Loucy (cell line): ENCODE measurements around the gene SLC46A3.

Experiments used
- H2AFZ ChIP-seq: fragments of 200-600 bp; sonication (generic); 2 replicates; pipeline ENCODE4 v1.6.0; 2016; ENCODE audit warnings: antibody characterized with exemption, mild to moderate bottlenecking, low read length, moderate library complexity
- H3F3A ChIP-seq: fragments of 200-600 bp; 2 replicates; pipeline ENCODE4 v1.6.0; 2016; ENCODE audit warnings: antibody characterized with exemption, low read depth, mild to moderate bottlenecking
- H3K27me3 ChIP-seq: fragments of 200-600 bp; sonication (generic); 2 replicates; pipeline ENCODE4 v1.6.1; 2014; ENCODE audit warnings: low read length, mild to moderate bottlenecking; ENCODE audit not compliant: insufficient read depth, poor library complexity, severe bottlenecking
- H3K36me3 ChIP-seq: fragments of 200-600 bp; sonication (generic); 2 replicates; pipeline ENCODE4 v1.6.1; 2016; ENCODE audit warnings: low read length; ENCODE audit not compliant: insufficient read depth
- H3K4me1 ChIP-seq: fragments of 200-600 bp; sonication (generic); 2 replicates; pipeline ENCODE4 v1.5.1; 2014; ENCODE audit warnings: low read length, mild to moderate bottlenecking; ENCODE audit not compliant: insufficient read depth, poor library complexity, severe bottlenecking
- H3K4me2 ChIP-seq: fragments of 200-600 bp; sonication (generic); 2 replicates; pipeline ENCODE4 v1.6.0; 2014; ENCODE audit warnings: antibody characterized with exemption, low read length, low read depth, mild to moderate bottlenecking; ENCODE audit not compliant: poor library complexity, severe bottlenecking
- H3K4me3 ChIP-seq: fragments of 200-600 bp; sonication (generic); 2 replicates; pipeline ENCODE4 v1.5.1; 2014; ENCODE audit warnings: low read length, mild to moderate bottlenecking, mixed read lengths; ENCODE audit not compliant: poor library complexity, severe bottlenecking
- H3K79me2 ChIP-seq: fragments of 200-600 bp; sonication (generic); 2 replicates; pipeline ENCODE4 v1.6.1; 2014; ENCODE audit warnings: low read length; ENCODE audit not compliant: insufficient read depth
- H3K9ac ChIP-seq: fragments of 200-600 bp; sonication (generic); 2 replicates; pipeline ENCODE4 v1.6.0; 2014; ENCODE audit warnings: mild to moderate bottlenecking, low read depth, low read length, moderate library complexity; ENCODE audit not compliant: poor library complexity, severe bottlenecking
- H3K9me2 ChIP-seq: fragments of 200-600 bp; sonication (generic); replicated peaks from 2 replicates; pipeline ENCODE4 v1.6.1; 2016; ENCODE audit warnings: low read depth, low read length, mixed read lengths
- H3K9me3 ChIP-seq: fragments of 200-600 bp; sonication (generic); 2 replicates; pipeline ENCODE4 v1.6.1; 2014; ENCODE audit warnings: mild to moderate bottlenecking, antibody characterized with exemption, low read length, low read depth; ENCODE audit not compliant: insufficient read depth
- H4K20me1 ChIP-seq: fragments of 200-600 bp; sonication (generic); 2 replicates; pipeline ENCODE4 v1.6.0; 2014; ENCODE audit warnings: antibody characterized with exemption, low read length, mild to moderate bottlenecking; ENCODE audit not compliant: insufficient read depth, poor library complexity, severe bottlenecking
- CTCF ChIP-seq: fragments of 200-600 bp; sonication (generic); conservative IDR thresholded peaks from 2 replicates; pipeline ENCODE4 v1.5.1; 2014; ENCODE audit warnings: mild to moderate bottlenecking, antibody characterized with exemption, low read length
- EZH2phosphoT487 ChIP-seq: fragments of 200-600 bp; IDR thresholded peaks from 2 replicates; pipeline ENCODE4 v1.6.1; 2018; ENCODE audit warnings: antibody characterized with exemption, mild to moderate bottlenecking, moderate library complexity, borderline replicate concordance

Gene SLC46A3

DNA sequence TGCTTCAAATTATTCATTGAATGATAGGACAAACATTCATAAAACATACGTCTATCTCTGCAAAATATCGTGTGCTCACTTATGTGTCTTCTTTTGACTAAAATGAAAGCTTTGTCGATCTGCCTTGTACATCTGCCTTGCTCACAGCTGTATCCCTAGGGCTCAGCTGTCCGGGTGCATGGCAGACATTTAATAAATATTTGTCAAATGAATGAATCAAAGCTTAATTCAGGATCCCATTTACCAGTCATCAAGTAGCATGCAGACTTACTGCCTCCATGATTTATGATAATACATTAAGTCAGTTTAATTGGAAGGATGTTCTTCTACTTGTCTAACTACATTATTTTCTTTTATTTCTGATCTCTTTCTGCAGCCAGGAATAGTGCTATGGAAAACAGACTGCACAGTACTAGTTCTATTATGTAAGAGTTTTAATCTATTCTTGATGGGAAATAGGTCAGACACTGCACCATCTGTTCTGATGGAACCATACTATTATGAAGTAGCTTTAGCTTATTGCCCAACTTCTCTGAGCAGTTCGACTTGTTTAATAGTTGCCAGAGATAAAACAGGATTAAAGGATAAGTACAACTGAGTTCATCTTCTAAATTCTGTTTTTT lies 13.2 kb downstream of the SLC46A3 start:
- no peak overlapping the region for H3K4me3 ChIP-seq
- TF ChIP-seq CTCF (no peak), EZH2phosphoT487 (no peak)

GRCh38 chr13:28704919-28705318 lies 13.9 kb downstream of the SLC46A3 start:
- no peaks in the 10 kb centered on the region for H3K9me2 ChIP-seq
- no peak overlapping the region for H2AFZ ChIP-seq
- H3K27me3 ChIP-seq, result no peaks in the 10 kb centered on the region
- TF ChIP-seq EZH2phosphoT487, result no peak
- no peak for TF ChIP-seq CTCF
- no peaks in the 10 kb centered on the region for H3K9me3 ChIP-seq
- no peak overlapping the region for H3K4me3 ChIP-seq
- H3K36me3 ChIP-seq, result peaks cover 8% of the 10 kb centered on the region; the same call in 1 of the 2 replicates
- H4K20me1 ChIP-seq, result no peaks in the 10 kb centered on the region
- H3K9ac ChIP-seq, result no peak overlapping the region
- H3F3A ChIP-seq, result peaks cover 7% of the 10 kb centered on the region; the same call in 1 of the 2 replicates
- no peaks in the 10 kb centered on the region for H3K79me2 ChIP-seq
- H3K4me1 ChIP-seq, result peaks cover 40% of the 10 kb centered on the region
- H3K4me2 ChIP-seq, result peak overlapping the region; percentile 4

More for the DNA sequence above, 13.2 kb downstream of the SLC46A3 start:
- Histone ChIP-seq H3K9me2 (no peaks in the 10 kb centered on the region), H3K4me1 (peaks cover 40% of the 10 kb centered on the region), H3K36me3 (peaks cover 8% of the 10 kb centered on the region; the same call in 1 of the 2 replicates), H3K4me2 (no peak overlapping the region), H2AFZ (no peak overlapping the region), H4K20me1 (no peaks in the 10 kb centered on the region), H3F3A (peaks cover 7% of the 10 kb centered on the region; the same call in 1 of the 2 replicates), H3K27me3 (no peaks in the 10 kb centered on the region), H3K9ac (no peak overlapping the region), H3K79me2 (no peaks in the 10 kb centered on the region), H3K9me3 (no peaks in the 10 kb centered on the region)

GRCh38 chr13:28704282-28704681 lies 14.5 kb downstream of the SLC46A3 start:
- H3K4me2 ChIP-seq, result peak overlapping the region; percentile 4
- H3K9me2 ChIP-seq, result no peaks in the 10 kb centered on the region

More at GRCh38 chr13:28704282-28704681, 14.5 kb downstream of the SLC46A3 start:
- Histone ChIP-seq H3K9ac (no peak overlapping the region), H3K4me1 (peaks cover 40% of the 10 kb centered on the region), H3K9me3 (no peaks in the 10 kb centered on the region), H4K20me1 (no peaks in the 10 kb centered on the region), H3K4me3 (no peak overlapping the region), H3K36me3 (peaks cover 11% of the 10 kb centered on the region), H3K79me2 (no peaks in the 10 kb centered on the region), H3F3A (peaks cover 7% of the 10 kb centered on the region; the same call in 1 of the 2 replicates), H2AFZ (no peak overlapping the region), H3K27me3 (no peaks in the 10 kb centered on the region)
- TF ChIP-seq CTCF (no peak), EZH2phosphoT487 (no peak)
